ENCODE data around the gene HOXC10.
A peak's percentile ranks its signal among the peaks of the same experiment; 100 is the strongest.

HOXC10 gene

DNA sequence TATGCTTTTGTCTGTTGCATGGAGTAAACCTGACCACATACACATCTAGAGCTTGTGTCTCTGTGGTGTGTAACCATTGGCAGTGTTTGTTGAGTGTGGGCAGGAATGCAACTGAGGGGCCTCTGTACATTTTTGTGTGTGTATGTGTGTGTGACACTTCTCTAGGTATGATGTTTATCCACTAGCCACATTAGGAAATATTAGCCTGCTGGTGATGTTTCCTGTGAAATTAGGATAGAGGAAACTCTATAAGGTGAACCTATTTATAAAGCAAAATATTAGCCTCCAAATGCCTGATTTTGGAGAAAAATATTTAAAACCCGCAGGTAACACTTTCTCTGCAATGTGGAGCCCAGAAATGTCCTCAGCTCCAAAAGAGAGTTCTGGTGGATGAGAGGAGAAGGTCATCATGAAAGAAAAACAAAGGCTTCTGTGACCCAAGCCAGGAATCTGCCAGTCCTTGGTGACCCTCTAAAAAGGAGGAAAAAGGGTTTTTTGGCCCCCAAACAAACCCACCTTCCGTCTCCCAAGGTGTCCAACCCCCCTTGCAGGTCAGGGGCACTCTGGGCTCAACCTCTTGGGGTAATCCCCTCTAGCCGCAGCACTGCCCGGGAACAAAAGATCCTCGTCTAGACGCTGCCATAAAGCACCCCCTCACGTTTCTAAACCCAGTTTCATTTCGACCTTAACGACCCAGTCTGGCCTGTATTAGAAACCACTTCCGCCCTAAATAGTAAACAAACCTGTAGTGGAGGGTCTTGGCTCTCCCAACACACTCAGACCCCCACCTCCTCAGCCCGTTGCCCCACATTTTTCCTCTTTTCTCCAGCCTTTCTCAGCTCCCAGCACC is 7.1 kb upstream of the HOXC10 start:
- DNase-seq = no peak

DNA sequence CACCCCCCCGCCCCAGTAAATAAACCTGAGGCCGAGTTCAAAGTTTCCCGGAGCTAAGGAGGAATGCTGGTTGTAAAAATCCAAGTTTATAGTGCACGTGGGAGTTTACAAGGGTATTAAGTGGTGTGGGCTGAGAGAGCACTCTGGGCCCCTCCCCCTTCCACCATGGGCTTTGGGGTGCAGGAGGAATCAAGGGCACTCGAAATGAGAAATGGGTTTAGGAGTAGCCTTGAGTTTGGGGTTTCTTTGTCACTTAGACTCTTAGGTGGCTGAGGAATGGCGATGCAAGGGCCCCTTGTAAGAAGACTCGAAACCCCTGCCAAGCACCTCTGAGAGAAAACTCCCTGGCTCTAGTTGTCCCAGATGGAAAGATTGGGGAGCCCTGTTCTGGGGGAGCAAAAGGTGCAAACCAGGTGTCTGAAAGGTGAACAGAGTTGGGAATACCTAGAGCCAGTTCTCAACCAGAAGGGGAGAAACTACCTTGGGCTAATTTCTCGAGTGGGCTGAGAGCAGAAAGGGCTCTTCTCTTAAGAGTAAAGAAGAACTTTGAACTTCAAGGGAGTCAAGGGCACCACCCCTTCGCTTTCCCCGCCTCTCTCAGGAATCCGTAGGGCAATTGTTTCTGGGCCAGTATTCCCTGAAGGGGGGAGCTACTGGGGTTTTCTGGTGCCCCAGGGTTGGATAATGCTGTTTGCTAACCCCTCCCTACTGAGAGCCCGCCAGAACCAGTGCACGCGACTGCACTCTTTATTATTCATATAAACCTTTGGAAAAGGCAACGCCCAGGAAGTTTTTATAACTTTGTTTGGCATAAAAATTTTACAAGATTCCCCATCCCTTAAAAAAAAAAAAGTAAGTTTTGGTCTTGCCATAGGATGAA is 6.2 kb upstream of the HOXC10 start:
- DNase-seq = no peak

- DNase-seq = no peak
Observed at GRCh38 chr12:53980104-53980801, 4.7 kb upstream of the HOXC10 start.

- no peak for DNase-seq
Observed at GRCh38 chr12:53980802-53981496, 4.0 kb upstream of the HOXC10 start.

GRCh38 chr12:53981634-53982565 is 3.0 kb upstream of the HOXC10 start:
- DNase-seq = no peak

DNA sequence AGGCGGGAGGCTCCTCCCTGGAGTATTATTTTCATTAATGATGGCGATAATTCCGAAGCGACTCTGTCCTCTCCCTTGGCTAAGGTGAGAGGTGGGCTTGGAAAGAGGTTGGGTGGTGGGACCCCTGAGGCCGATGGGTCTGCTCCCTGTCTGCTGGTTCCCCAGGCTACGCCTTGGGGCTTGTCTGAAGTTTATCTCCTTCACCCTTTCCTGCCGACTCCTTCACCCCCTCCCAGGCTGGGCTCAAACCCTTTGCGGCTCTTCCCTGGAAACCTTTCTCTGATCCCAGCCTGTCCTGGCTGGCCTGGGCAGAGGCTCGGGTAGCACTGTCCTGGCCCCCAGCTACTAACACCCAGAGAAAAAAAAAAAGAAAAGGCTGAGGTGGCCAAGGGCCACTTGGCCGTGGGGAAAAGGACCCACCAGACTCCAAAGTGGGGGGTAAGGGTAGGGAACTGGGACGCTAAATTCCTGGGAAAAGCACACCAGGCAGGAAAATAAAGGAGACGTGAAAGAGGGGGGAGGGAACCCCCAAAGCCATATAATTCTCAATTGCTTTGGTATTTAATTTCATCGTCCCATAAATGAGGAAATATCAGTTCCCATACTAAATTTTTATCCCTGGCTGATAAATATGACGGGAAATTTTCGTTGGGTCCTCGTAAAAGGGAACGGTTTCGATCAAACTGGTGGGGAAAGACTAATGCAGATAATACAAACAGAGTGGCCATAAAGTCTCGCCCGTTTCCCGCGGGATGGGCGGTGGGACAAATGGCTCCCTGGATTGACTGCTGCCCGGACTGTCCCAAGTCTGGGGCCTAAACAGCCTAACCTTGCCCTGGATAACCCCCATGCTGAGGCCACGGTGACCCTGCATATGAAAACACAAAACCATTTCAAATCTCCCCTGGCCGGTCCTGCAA is 2.0 kb upstream of the HOXC10 start:
- DNase-seq = no peak

DNA sequence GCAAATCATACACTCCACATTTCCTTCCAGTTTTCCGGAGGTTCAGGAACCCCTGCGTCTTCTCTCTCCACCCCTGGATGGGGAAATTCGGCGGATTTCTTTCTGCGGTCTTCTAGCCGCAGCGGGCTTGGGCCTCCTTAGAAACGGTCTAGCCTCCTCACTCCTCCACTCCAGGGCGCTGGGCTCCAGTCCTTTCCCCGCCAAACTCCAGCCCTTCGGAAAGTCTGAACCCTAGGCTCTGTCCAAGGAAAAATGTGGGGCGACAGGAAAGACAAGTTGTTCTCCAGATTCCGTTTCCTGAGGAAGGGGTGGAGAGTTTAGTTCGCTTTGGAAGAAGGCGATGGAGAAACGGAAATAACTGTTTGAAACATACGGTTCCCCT is 1.4 kb upstream of the HOXC10 start:
- DNase-seq = no peak

DNA sequence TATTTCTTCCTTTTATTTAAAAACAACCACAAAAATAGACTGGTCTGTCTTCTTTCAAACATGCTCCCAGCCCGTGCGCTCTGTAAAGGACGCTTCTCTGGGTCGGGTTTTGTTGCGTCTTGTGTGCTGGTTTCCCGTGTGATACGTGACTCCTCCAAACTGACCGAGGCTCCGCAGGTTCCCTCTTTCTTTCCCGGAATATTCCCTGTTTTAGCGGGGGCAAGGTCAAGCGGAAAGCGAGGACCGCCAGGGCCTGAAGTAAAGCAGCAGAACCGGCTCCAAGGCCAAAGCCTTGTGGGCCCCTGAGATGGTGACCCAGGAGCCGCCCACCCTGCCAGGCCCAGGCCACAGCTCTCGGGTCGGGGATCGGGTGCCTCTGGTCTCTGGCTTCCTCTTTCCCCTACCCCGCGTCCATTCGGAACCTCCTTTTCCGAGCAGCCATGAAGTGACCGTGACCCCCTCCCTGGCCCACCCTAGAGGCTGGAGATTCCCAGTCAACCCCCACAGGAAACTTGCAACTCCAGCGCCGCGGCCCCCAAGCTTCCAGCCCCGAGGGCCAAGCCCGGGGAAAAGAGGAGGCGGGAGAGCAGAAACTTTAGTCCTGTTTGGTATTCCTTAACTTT is 885 bp upstream of the HOXC10 start:
- no peak for DNase-seq

- DNase-seq = no peak
Observed at GRCh38 chr12:53985692-53985993, 697 bp downstream of the HOXC10 start.

DNA sequence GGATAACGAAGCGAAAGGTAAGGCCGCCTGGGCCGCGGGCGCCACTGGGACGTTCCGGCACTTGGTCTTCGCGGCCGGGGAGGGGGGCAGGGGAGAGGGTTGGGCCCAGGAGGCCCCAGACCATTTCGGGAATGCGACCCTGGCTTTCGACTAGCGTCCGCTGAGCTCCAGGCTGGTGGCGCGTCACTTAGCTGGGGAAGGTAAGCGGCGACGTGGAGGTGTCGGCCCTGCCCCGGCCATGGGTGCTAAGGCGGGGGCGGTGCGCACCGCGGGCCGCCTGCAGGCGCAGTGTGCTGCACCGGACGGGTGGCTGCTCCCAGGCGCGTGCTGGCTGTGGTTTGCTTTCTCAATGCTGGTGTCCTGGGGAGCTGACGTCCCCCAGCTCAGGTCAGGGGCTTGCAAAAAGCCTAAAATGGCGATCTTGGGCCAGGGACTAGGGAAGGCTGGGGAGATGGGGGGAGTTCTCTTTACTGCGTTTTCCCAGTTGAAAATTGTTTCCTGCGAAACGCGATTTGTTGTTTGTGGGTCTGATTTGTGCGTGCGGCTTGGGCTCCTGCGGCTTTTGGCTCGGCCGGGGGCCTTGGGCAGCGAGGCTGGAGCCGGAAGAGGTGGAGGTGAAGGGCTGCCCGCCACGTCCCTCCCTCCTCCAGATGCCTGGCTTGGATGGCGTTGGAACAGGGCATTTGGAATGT is 1.2 kb downstream of the HOXC10 start:
- no peak for DNase-seq

GRCh38 chr12:53986686-53987483 is 1.9 kb downstream of the HOXC10 start:
- DNase-seq = no peak

DNA sequence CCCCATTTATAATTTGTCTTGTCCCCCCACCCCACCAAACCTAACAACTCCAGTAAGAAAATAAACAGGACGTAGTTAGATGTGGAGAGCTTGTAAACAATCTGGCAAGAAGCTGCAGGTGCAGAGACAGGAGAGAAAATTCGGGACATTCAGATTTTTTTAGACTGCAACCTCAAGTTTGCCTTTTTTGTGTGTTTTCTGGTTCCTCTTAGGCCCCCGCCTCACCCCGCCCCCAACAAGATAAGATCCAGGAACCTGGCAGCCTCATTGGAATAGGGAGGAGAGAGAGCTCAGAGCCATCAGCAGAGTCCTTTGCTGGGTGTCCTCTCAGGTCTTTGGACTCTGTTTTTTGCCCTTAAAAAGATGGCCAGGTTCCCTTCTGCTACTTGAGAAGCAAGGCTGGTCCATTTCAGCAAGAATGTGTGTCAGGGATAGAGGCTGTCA is 2.9 kb downstream of the HOXC10 start:
- no peak for DNase-seq

GRCh38 chr12:53988541-53989226 is 3.7 kb downstream of the HOXC10 start:
- DNase-seq = no peak

GRCh38 chr12:53989227-53990113 is 4.5 kb downstream of the HOXC10 start:
- DNase-seq = peak; percentile 30

DNA sequence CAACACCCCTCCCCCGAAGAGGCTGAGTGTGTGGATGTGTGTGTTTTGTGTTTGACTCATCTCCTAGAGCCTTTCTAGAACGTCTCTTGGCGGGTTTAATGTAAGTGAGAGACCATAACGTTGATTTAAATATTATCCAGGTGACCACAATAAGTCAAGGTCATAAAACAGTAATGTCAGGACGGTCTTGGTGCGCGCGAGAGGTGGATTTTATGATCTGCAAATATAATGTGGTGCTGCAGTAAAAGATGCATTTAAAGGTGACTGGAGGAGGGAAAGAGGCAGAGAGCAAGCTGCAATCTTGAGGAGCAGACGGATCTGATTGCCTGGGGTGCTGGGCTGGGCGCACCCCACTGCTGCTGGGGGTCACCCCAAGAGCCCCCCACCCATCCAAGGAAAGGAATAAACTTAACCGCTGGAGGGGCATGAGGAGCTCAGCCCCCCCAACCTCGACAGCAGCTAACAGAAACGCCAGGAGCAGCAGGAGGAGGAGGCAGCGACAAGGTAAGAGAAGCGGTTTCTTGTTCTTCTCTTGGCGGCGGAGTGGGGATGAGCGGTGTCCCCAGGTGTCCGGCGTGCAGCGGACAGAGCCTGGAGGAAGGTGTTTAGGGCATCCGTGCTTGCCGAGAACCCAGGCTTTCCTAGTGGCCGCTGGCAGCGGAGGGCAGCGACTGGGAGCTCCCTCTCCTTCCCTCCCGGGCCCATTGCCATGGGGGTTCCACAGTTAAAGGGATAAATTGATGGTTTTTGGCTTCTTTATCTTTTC is 5.5 kb downstream of the HOXC10 start:
- no peak for DNase-seq

DNA sequence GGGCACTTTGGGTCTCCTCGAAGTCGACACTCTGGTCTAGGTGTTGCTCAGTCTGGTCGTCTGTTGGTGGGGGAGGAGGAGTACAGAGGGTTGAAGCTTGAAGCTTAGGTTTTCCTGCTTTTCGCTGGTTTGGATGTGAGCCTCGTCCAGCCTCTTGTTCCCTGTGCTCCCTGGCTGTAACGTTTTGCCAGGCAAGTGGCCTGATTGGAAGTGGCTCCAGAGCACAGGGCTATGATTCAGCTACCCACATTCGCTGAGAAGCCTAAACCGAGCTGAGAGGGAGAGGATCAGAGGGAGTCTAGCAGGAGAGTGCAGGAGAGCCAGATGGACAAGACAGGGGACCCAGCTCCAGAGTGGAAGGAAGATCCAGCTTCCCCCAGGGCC is 6.1 kb downstream of the HOXC10 start:
- no peak for DNase-seq

Data from CD4-positive, alpha-beta T cell treated with Interleukin-6 for 4 hours (primary cell).